ENCODE data around the gene ANKRD28. TPM values are rescaled to one million over a fixed set of nuclear protein-coding genes. Genes with fewer than 3 reads are reported as not detected.
A peak's percentile ranks its signal among the peaks of the same experiment; 100 is the strongest.
"Not testable (repeated sequence)": the region's sequence is repeated elsewhere in the genome, so short reads cannot be mapped to it uniquely, and the experiment has no call there.

The ANKRD28 gene
- total RNA-seq, 1 donor from 2014 or later = 50.3 TPM

DNA sequence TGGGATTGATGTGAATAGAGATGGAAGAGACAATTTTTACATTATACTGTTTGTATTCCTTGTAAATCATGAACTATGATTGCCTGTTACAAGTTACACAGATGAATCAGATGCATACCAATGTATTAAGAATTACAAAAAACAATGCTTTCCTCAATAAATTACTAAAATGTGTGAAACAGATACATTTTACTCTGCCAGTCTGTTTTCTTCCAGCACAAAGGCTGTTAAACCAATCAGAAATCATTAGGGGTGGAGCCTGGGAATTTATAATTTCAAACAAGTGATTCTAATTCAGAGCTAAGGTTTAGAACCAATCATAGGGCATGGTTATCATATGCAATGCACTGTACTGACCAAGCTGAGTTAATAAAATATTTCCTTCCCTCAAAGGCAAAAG, 21.8 kb upstream of the ANKRD28 start:
- no peaks in the 10 kb centered on the region for H3K9me3 ChIP-seq
- intact Hi-C loops (cut with DNase I) = loop anchor here (10.0 kb wide), 1 partner anchor 195 kb away; no protein-coding TSS in a partner anchor
- TF ChIP-seq, protein P1, sequence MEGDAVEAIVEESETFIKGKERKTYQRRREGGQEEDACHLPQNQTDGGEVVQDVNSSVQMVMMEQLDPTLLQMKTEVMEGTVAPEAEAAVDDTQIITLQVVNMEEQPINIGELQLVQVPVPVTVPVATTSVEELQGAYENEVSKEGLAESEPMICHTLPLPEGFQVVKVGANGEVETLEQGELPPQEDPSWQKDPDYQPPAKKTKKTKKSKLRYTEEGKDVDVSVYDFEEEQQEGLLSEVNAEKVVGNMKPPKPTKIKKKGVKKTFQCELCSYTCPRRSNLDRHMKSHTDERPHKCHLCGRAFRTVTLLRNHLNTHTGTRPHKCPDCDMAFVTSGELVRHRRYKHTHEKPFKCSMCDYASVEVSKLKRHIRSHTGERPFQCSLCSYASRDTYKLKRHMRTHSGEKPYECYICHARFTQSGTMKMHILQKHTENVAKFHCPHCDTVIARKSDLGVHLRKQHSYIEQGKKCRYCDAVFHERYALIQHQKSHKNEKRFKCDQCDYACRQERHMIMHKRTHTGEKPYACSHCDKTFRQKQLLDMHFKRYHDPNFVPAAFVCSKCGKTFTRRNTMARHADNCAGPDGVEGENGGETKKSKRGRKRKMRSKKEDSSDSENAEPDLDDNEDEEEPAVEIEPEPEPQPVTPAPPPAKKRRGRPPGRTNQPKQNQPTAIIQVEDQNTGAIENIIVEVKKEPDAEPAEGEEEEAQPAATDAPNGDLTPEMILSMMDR (IDR thresholded peaks at IDR 0.05) = no peak

DNA sequence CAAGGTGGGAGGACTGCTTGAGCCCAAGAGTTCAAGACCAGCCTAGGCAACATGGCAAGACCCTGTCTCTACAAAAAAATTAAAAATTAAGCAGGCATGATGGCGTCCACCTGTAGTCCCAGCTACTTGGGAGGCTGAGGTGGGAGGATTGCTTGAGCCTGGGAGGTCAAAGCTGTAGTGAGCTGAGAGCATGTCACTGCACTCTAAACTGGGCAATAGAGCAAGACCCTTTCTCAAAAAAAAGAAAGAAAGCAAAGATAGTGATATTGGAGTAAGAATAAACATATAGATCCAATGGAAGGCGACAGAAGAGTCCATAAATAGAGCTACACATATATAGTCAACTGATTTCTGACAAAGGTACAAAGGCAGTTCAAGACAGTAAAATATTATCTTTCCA, 21.3 kb upstream of the ANKRD28 start:
- no peaks in the 10 kb centered on the region for H3K27me3 ChIP-seq
- ATAC-seq (no peak), DNase-seq (no peak)
- H3K4me3 ChIP-seq = no peak overlapping the region
- H3K27ac ChIP-seq = no peak overlapping the region
- no peaks in the 10 kb centered on the region for H3K9me3 ChIP-seq
- peaks cover 8% of the 10 kb centered on the region for H3K4me1 ChIP-seq
- TF ChIP-seq, protein P1 (IDR thresholded peaks at IDR 0.05) = no peak
- H3K36me3 ChIP-seq = no peaks in the 10 kb centered on the region
- intact Hi-C loops (cut with DNase I) = loop anchor here (10.0 kb wide), 1 partner anchor 194 kb away; no protein-coding TSS in a partner anchor

More for the DNA sequence above, 21.8 kb upstream of the ANKRD28 start:
- no peak for ATAC-seq
- no peaks in the 10 kb centered on the region for H3K36me3 ChIP-seq
- H3K4me3 ChIP-seq = no peak overlapping the region
- peaks cover 8% of the 10 kb centered on the region for H3K4me1 ChIP-seq
- H3K27me3 ChIP-seq = no peaks in the 10 kb centered on the region
- no peak for DNase-seq
- H3K27ac ChIP-seq = no peak overlapping the region

DNA sequence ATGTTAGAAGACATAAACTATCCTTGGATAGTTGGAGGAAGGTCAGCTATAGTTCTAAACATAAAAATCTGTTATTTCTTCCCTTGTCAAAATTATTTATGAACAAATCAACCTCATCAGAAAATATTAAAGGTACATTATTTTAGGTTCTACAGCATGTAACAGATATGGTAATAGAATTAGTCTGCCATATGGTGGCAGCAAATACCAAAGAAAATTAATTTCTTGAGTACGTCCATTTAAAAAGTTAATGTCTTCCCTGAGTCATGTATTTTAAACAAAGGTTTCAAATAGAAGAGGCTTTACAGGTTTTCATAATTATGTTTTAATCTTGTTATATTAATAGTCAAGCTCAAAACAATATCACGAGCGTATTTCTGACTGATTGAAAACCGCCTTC, 17.9 kb upstream of the ANKRD28 start:
- ATAC-seq = peak; percentile 53
- DNase-seq = no peak
- H3K36me3 ChIP-seq = no peaks in the 10 kb centered on the region

DNA sequence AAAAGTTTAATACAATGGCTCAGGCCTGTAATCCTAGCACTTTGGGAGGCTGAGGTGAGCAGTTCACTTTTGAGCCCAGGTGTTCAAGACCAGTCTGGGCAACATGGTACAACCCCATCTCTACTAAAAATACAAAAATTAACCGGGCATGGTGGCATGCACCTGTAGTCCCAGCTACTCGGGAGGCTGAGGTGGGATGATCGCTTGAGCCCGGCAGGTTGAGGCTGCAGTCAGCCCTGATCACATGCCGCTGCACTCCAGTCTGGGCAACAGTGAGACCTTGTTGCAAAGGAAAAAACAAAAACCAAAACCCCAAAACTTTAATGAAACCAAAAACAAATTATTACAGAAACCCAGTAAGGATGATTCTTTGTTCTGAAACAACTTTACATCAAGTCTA, 15.3 kb upstream of the ANKRD28 start:
- intact Hi-C loops (cut with DNase I) = loop anchor here (10.0 kb wide), 1 partner anchor 188 kb away; no protein-coding TSS in a partner anchor
- H3K9me3 ChIP-seq, H3K36me3 ChIP-seq, H3K27me3 ChIP-seq, DNase-seq, ATAC-seq, H3K4me3 ChIP-seq, H3K4me1 ChIP-seq, H3K27ac ChIP-seq: not testable (repeated sequence)

More for the DNA sequence above, 17.9 kb upstream of the ANKRD28 start:
- TF ChIP-seq, protein P1 (IDR thresholded peaks at IDR 0.05) = peak; percentile 53
- H3K4me1 ChIP-seq = peaks cover 8% of the 10 kb centered on the region
- H3K27me3 ChIP-seq = no peaks in the 10 kb centered on the region
- H3K9me3 ChIP-seq = no peaks in the 10 kb centered on the region
- intact Hi-C loops (cut with DNase I) = loop anchor here (10.0 kb wide), 1 partner anchor 191 kb away; no protein-coding TSS in a partner anchor
- no peak overlapping the region for H3K4me3 ChIP-seq
- no peak overlapping the region for H3K27ac ChIP-seq

DNA sequence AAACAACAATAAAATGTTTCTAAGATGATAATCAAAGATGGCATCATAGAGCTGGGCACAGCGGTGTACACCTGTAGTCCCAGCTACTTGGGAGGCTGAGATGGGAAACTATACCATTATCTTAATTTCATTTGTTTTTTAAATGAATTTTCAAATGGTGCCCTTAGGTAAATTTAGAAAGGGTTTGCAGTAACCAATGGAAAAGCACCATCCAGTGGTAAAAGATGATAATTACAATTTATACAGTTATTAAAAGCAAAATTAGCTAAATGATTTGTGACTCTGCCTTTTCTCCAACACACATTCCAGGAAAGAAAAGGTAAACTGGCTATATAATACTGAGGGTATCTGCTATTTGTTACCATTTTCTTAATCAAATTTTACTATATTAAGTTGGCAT, 14.4 kb upstream of the ANKRD28 start:
- no peak for DNase-seq
- no peak overlapping the region for H3K4me3 ChIP-seq
- H3K9me3 ChIP-seq = no peaks in the 10 kb centered on the region
- no peak overlapping the region for H3K27ac ChIP-seq
- TF ChIP-seq, protein P1 (IDR thresholded peaks at IDR 0.05) = peak; percentile 60
- no peaks in the 10 kb centered on the region for H3K27me3 ChIP-seq
- no peaks in the 10 kb centered on the region for H3K36me3 ChIP-seq
- ATAC-seq = peak; percentile 39
- intact Hi-C loops (cut with DNase I) = loop anchor here (10.0 kb wide), 1 partner anchor 187 kb away; no protein-coding TSS in a partner anchor
- H3K4me1 ChIP-seq = peaks cover 6% of the 10 kb centered on the region

DNA sequence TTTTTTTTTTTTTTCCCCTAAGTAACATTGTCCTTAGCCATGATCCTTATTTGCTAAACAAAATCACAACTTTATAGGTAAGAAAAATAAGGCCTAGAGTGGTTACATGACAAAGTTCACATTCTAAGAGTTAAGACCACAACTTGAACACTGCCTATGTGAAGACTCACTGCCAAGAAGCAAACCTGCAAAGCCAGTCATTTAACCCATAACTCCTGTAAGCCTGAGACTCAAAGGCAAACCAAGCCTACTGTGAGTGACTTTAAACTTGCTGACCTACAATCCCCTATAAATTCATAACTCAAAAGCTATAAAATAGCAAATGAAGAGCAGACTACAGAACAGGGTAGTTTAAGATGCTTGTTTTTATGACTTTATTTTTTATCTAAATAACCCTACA, 12.9 kb upstream of the ANKRD28 start:
- Histone ChIP-seq H3K27me3 (no peaks in the 10 kb centered on the region), H3K27ac (no peak overlapping the region), H3K4me1 (peaks cover 7% of the 10 kb centered on the region), H3K36me3 (no peaks in the 10 kb centered on the region), H3K4me3 (no peak overlapping the region), H3K9me3 (no peaks in the 10 kb centered on the region)
- DNase-seq (no peak), ATAC-seq (no peak)
- TF ChIP-seq, protein P1 (IDR thresholded peaks at IDR 0.05) = no peak
- intact Hi-C loops (cut with DNase I) = loop anchor here (10.0 kb wide), 1 partner anchor 186 kb away; no protein-coding TSS in a partner anchor
